DMS 273 (cell line): ENCODE data around the gene SLC39A13.

ENCODE experiments used
- DNase-seq: peaks from one replicate; lab custom pipeline; 2025; ENCODE audit not compliant: unreplicated experiment; lab: John Stamatoyannopoulos, UW

Gene SLC39A13

DNA sequence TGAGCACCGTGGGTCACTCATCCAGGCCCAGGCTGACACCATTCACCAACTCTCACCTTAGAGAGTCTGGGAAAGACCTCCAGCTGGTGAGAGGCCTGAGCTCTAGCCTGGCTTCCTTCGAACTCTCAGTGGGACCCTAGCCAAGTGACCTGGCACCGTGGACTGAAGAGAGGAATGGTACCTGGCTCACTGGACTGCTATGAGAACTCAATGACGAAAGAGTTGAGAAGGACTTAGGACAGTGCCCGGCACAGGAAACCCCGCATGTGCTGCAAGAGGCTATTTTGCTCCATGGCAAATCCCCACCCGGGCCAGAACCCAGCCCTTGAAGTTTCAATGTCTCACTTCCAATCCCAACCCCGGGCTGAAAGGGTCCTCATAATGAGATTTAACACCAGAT is 41.2 kb downstream of the SLC39A13 start:
- no peak for DNase-seq

DNA sequence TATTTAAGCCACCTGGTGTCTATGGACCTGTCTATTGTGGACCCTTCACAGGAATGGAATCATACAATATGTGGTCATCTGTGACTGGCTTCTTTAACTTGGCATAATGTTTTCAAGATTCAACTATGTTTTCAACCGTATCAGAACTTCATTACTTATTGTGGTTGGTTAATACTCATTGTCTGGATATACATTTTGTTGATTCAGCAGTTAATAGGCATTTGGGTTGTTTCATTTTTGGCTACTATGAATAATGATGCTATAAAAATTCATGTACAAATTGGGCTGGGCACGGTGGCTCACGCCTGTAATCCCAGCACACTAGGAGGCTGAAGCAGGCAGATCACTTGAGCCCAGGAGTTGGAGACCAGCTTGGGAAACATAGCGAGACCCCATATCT is 43.0 kb downstream of the SLC39A13 start:
- DNase-seq: no peak

DNA sequence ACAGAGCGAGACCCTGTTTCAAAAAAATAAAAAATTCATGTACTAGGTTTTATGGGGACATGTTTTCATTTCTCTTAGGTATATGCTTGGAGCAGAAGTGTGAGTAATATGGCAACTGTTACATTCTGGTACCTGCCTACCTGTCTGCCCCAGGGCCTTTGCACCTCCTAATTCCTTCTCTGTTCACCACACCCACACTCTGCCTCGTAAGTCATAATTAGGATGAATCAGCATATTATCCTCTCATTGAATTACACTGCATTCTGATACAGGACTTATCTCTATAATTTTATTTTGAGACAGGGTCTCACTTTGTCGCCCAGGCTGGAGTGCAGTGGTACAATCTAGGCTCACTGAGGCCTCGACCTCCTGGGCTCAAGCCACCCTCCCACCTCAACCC is 43.6 kb downstream of the SLC39A13 start:
- DNase-seq: no peak

DNA sequence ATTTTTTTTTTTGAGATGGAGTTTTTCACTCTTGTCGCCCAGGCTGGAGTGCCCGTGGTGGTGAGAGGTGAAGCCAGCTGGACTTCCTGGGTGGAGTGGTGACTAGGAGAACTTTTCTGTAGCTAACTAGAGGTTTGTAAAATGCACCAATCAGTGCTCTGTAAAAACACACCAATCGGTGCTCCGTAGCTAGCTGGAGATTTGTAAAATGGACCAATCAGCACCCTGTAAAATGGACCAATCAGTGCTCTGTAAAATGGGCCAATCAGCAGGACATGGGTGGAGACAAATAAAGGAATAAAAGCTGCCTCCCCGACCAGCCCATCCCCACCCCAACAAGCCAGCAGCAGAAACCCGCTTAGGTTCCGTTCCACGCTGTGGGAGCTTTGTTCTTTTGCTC is 45.0 kb downstream of the SLC39A13 start:
- peak; percentile 10 for DNase-seq

DNA sequence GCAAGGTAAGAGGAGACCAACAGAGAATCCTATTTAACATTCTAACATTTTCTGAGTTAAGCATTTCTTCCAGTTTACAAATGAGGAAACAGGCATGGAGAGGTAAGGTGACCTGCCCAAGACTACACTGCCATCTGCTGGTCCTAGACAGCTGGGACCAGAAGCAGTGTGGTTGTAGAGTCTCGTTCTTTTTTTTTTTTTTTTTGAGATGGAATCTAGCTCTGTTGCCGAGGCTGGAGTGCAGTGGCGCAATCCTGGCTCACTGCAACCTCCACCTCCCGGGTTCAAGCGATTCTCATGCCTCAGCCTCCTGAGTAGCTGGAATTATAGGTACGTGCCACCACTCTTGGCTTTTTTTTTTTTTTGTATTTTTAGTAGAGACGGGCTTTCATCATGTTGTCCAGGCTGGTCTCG is 45.9 kb downstream of the SLC39A13 start:
- DNase-seq: peak; percentile 84

DNA sequence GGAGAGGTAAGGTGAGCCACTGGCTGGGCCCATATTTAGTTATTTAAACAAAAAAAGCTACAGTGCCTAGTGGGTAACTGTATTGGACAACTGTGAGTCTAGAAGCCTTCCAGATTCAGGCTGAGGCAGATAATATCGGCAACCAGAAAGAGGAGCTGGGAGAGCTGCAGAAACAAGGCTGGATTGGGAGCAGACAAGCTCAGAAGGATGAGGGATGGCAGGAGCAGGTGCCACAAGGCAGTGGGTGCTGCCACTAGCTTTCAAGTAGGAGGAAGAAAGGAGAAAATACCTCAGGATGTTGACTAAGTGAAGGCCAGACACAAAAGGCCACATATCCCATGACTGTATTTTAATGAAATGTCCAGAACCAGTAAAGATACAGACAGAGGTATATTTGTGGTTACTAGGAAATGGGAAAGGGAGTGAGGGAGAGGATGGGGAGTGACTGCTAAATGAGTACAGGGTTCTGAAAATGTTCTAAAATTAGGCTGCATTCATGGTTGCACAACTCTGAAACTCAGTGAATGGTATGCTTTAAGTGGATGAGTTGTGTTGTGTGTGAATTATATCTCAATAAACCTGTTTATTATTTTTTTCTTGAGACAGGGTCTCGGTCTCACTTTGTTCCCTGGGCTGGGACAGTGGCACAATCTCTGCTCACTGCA is 52.3 kb downstream of the SLC39A13 start:
- no peak for DNase-seq

DNA sequence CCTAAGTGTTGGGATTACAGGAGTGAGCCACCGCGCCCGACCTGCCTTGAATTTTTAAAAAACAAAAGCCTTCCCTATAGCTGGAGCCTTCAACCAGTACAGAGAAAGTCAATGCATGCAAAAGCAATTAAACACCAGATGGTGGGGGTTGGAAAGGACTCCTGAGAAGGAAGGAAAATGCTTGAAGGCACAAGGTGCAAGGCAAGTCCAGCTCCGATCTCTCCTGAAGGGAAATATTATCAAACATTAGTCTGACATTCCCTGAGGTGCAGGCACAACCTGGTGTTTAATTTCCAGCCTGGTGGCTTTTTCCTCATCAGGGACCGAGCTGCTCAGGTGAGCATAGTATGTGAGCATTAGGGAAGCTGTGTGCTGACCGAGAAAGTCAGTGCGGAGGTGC is 53.5 kb downstream of the SLC39A13 start:
- peak; percentile 52 for DNase-seq

DNA sequence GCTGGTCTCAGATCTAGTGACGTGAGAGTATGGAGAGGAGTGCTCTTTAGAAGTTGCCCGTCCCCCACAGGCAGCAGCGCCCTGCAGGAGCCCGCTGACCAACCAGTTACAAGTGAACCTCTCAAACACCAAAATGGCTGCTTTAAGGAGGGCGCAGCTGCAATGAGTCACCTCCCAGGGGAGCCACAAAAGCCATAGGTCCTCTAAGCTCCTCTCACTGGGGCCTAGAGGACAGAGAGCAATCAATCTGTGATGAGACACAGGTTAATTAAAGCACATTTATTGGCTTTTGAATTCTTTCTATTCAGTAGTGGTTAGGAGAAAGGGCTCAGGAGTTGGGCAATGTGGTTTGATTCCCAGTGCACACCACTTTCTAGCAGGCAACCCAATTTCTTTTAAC is 56.1 kb downstream of the SLC39A13 start:
- DNase-seq: peak; percentile 13
